K562 (cell line): Measurements from ENCODE around the gene COX14. TPM values are rescaled to one million over a fixed set of nuclear protein-coding genes. Genes with fewer than 3 reads are reported as not detected.

Source experiments
- ATF7 ChIP-seq: fragments of 450-650 bp; IDR thresholded peaks from 2 replicates; pipeline ENCODE4 v1.7.1; 2014; ENCODE audit warnings: mild to moderate bottlenecking, moderate library complexity
- CBX8 ChIP-seq: fragments of 200-600 bp; sonication (generic); IDR thresholded peaks from 2 replicates; pipeline ENCODE4 v1.6.1; 2012; ENCODE audit warnings: borderline replicate concordance, mixed run types, low read depth, mild to moderate bottlenecking, moderate library complexity, mixed read lengths, low read length, control low read depth, inconsistent platforms; ENCODE audit not compliant: poor library complexity, severe bottlenecking; ENCODE audit errors: extremely low read depth
- DPF2 ChIP-seq: fragments of 450-650 bp; IDR thresholded peaks from 2 replicates; pipeline ENCODE4 v1.6.1; 2016
- ELF1 ChIP-seq: fragments of 200-800 bp; sonication (Bioruptor generic); IDR thresholded peaks from 2 replicates; pipeline ENCODE4 v1.6.1; 2016; ENCODE audit warnings: missing genetic modification characterization, missing compliant biosample characterization
- ESRRA ChIP-seq: fragments of 450-650 bp; IDR thresholded peaks from 2 replicates; pipeline ENCODE4 v1.6.1; 2014; ENCODE audit warnings: low read depth, mild to moderate bottlenecking, moderate library complexity, borderline replicate concordance
- HNRNPL ChIP-seq: fragments of 200-400 bp; formaldehyde crosslinking; IDR thresholded peaks from 2 replicates; pipeline ENCODE4 v1.6.1; 2017; ENCODE audit warnings: low read depth, mild to moderate bottlenecking, low read length
- KLF16 ChIP-seq: IDR thresholded peaks from 2 replicates; pipeline ENCODE4 v1.6.1; 2016; ENCODE audit warnings: antibody characterized with exemption
- LCOR ChIP-seq: sonication (generic); formaldehyde crosslinking; IDR thresholded peaks from 2 replicates; pipeline ENCODE4 v1.8.0; 2022; ENCODE audit warnings: mild to moderate bottlenecking, missing genetic modification reagents
- MTA1 ChIP-seq: fragments of 450-650 bp; IDR thresholded peaks from 2 replicates; pipeline ENCODE4 v1.6.1; 2017; ENCODE audit warnings: borderline replicate concordance
- NFIC ChIP-seq: fragments of 450-650 bp; IDR thresholded peaks from 2 replicates; pipeline ENCODE4 v1.6.1; 2017; ENCODE audit warnings: mild to moderate bottlenecking, inconsistent platforms
- PHB2 ChIP-seq: fragments of 450-650 bp; IDR thresholded peaks from 2 replicates; pipeline ENCODE4 v1.6.1; 2017; ENCODE audit warnings: low read depth
- REST ChIP-seq, 2 experiments: fragments of 450-650 bp; formaldehyde crosslinking in 1 of 2; IDR thresholded peaks; 2 replicates each; pipeline versions ENCODE4 v1.4.0 to v1.6.1; 2014 to 2020; ENCODE audit warnings: mild to moderate bottlenecking in 2 of 2, borderline replicate concordance in 1 of 2, low read depth in 1 of 2
- RFX1 ChIP-seq: fragments of 450-650 bp; IDR thresholded peaks from 2 replicates; pipeline ENCODE4 v1.6.1; 2016; ENCODE audit warnings: mild to moderate bottlenecking, moderate library complexity
- TFAP4 ChIP-seq: sonication (generic); formaldehyde crosslinking; IDR thresholded peaks from 2 replicates; pipeline ENCODE4 v1.8.0; 2022; ENCODE audit warnings: missing genetic modification reagents, mild to moderate bottlenecking, moderate library complexity, borderline replicate concordance
- VEZF1 ChIP-seq: fragments of 200-800 bp; sonication (Bioruptor generic); IDR thresholded peaks from 2 replicates; pipeline ENCODE4 v1.6.1; 2017; ENCODE audit warnings: missing genetic modification characterization, missing compliant biosample characterization
- polyA plus RNA-seq, 8 experiments: library from polyadenylated mRNA; depleted of rRNA in 4 of 8; stranded (reverse) in 5 of 8; unstranded in 3 of 8; fragments of >200 nt; fragmentation: Nextera tagmentation in 2 of 8; fragmentation: Illumina TruSeq in 1 of 8; extraction: Ambion mirVana in 2 of 8; extraction: Trizol in 1 of 8; gene quantifications; 2 replicates each; pipeline versions ENCODE4 v1.2.1 to v1.2.3, GENCODE V29; 2011 to 2014; ENCODE audit warnings: inconsistent platforms in 1 of 8, missing spikeins in 1 of 8
- total RNA-seq, 7 experiments: library from RNA; depleted of rRNA in 6 of 7; stranded (reverse); fragments of >200 nt in 6 of 7; fragmentation: Illumina TruSeq in 2 of 7; extraction: Trizol in 2 of 7; gene quantifications; 2 replicates each; pipeline versions ENCODE4 v1.2.1 to v1.2.3, GENCODE V29; 2011 to 2021; ENCODE audit warnings: low replicate concordance in 1 of 7

COX14 gene
- total and polyA plus RNA-seq, 9 of the 15 experiments (the other 6 are each of a cell fraction or from before 2014, with no cell fraction given), result 44.4 to 269 (median 53.4) TPM

- peak; percentile 91 for TF ChIP-seq REST (IDR thresholded peaks at IDR 0.05; ENCODE audit: borderline replicate concordance)
- no peak for TF ChIP-seq REST (CRISPR knock-in tag; IDR thresholded peaks at IDR 0.05; ENCODE audit: low read depth)
- no peak for TF ChIP-seq LCOR (CRISPR knock-in tag)
- 0 out of 2 replicates have a peak, but pooled peaks have one; percentile 17 for TF ChIP-seq NFIC
- no peak for TF ChIP-seq HNRNPL
- 0 out of 2 replicates have a peak, but pooled peaks have one; percentile 31 for TF ChIP-seq ESRRA
- TF ChIP-seq DPF2, result peak; percentile 27; the same call in 1 of the 2 replicates
- TF ChIP-seq VEZF1 (CRISPR knock-in tag), result peak; percentile 23; the same call in 1 of the 2 replicates
- TF ChIP-seq PHB2, result 0 out of 2 replicates have a peak, but pooled peaks have one; percentile 18
- TF ChIP-seq MTA1, result no peak
- no peak for TF ChIP-seq ATF7
- TF ChIP-seq KLF16, result 0 out of 2 replicates have a peak, but pooled peaks have one; percentile 21
- peak; percentile 76; the same call in 1 of the 2 replicates for TF ChIP-seq TFAP4 (CRISPR knock-in tag)
- peak; percentile 67 for TF ChIP-seq ELF1 (tag)
- TF ChIP-seq CBX8, result no peak
- no peak; the same call in 1 of the 2 replicates for TF ChIP-seq RFX1
Observed at GRCh38 chr12:50070314-50071060, 41.5 kb upstream of the COX14 start (continued).
